Stimulated activated CD8-positive, alpha-beta memory T cell treated with anti-CD3 and anti-CD28 coated beads, Interleukin-4, amount 100 ng/mL, for 4 hours (primary cell): ENCODE measurements around the gene NFASC.

ENCODE experiments used
- DNase-seq, 2 donors: peaks; one replicate each; pipeline ENCODE4 v3.0.0-alpha.2; 2020; ENCODE audit warnings: low read depth in 2 of 2, low spot score in 1 of 2

The NFASC gene

GRCh38 chr1:205059660-205060059 is 189.0 kb downstream of the NFASC start:
- no peak for DNase-seq

GRCh38 chr1:205060746-205061145 is 190.1 kb downstream of the NFASC start:
- DNase-seq: no peak

GRCh38 chr1:205061227-205061626 is 190.6 kb downstream of the NFASC start:
- no peak for DNase-seq

- peak; percentile 13 to 27 for DNase-seq
These were observed 191.0 kb downstream of the NFASC start for GRCh38 chr1:205061665-205062069.

- DNase-seq: no peak
These were observed 191.7 kb downstream of the NFASC start for GRCh38 chr1:205062319-205062718.

GRCh38 chr1:205062895-205063294 is 192.2 kb downstream of the NFASC start:
- no peak for DNase-seq

GRCh38 chr1:205064301-205064700 is 193.6 kb downstream of the NFASC start:
- DNase-seq: no peak

- no peak for DNase-seq
These were observed 194.2 kb downstream of the NFASC start for GRCh38 chr1:205064741-205065316.

- DNase-seq: no peak
These were observed 195.0 kb downstream of the NFASC start for GRCh38 chr1:205065666-205066065.

GRCh38 chr1:205066141-205066818 is 195.6 kb downstream of the NFASC start:
- no peak for DNase-seq

- no peak for DNase-seq
These were observed 196.4 kb downstream of the NFASC start for GRCh38 chr1:205067031-205067430.

- no peak for DNase-seq
These were observed 197.3 kb downstream of the NFASC start for GRCh38 chr1:205068001-205068400.

- DNase-seq: no peak
These were observed 197.9 kb downstream of the NFASC start for GRCh38 chr1:205068457-205069040.

- DNase-seq: no peak
These were observed 198.9 kb downstream of the NFASC start for GRCh38 chr1:205069371-205070125.

GRCh38 chr1:205071028-205071409 is 200.4 kb downstream of the NFASC start:
- no peak for DNase-seq

GRCh38 chr1:205071801-205072200 is 201.1 kb downstream of the NFASC start:
- no peak for DNase-seq

GRCh38 chr1:205072286-205072685 is 201.6 kb downstream of the NFASC start:
- DNase-seq: no peak
